GM18507 (cell line): ENCODE data around the gene EAPP.
"Not testable (repeated sequence)": the region's sequence is repeated elsewhere in the genome, so short reads cannot be mapped to it uniquely, and the experiment has no call there.

ENCODE experiments used
- DNase-seq: peaks from one replicate; pipeline ENCODE4 v3.0.0; 2011; ENCODE audit warnings: low read depth; ENCODE audit not compliant: insufficient read length; ENCODE audit errors: extremely low spot score
- FAIRE-seq: peaks from 2 replicates; lab custom pipeline; 2011; peaks lifted over from hg19 to GRCh38; lab: Jason Lieb, UNC

EAPP gene

DNA sequence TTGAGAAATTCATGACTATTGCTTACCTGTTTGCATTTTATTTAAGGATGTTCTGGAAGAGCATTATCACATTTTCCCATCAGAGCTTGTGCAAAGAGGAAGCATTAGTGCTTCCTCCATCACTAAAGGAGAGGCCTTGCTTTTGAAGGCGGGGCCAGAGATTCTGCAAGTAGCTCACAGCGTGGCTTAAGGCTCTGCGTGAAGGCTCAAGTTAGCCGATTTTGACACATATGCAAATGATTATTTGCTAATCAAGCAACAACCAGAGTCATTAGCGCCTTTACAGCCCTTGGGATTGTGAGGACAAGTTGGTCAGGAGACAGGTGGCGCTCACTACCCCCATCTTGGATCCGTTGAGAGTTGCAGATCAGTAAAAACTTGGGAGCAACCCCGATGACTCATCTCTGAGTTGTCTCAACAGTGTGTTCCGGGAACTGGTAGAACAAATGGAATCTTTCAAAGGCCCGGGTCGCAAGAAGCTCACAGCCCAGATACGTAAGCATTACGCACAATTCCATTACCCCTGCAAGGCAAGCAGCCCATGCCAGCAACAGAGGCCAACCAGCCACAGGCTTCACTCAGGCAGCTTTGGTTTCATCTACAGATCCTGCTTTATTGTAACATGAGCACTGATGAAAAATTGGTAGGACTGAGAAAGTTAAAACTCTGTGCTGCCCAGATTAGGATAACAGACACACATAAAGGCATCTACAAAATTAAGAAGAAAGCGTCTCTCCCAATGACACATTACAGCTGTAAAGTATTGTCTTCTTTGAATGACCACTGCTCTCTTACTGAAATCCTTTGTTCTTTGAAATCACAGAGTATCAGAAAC lies 42.6 kb downstream of the EAPP start:
- no peak for FAIRE-seq
- no peak for DNase-seq

DNA sequence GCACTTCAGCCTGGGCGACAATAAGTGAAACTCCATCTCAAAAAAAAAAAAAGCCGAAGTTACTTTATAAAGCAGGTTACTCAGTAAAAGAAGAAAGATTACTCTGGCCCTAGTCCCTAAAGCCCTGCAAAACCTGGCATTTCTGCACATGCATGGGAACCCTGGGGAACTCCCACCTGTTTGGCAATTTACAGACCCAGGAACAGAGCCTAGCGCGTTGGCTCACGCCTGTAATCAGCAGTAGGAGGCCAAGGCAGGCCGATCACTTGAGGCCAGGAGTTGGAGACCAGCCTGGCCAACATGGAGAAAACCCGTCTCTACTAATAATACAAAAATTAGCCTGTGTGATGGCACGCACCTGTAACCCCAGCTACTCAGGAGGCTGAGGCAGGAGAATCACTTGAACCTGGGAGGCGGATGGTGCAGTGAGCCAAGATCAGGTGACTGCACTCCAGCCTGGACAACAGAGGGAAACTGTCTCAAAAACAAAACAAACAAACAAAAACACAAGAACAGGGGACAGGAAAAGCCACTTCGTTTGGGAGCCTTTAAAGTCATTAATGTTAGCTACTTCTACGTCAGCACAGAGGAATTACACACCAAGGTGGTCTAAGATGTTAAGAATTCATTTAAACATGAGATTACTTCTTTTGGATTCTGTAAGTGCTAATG lies 43.4 kb downstream of the EAPP start:
- DNase-seq (no peak), FAIRE-seq (no peak)

DNA sequence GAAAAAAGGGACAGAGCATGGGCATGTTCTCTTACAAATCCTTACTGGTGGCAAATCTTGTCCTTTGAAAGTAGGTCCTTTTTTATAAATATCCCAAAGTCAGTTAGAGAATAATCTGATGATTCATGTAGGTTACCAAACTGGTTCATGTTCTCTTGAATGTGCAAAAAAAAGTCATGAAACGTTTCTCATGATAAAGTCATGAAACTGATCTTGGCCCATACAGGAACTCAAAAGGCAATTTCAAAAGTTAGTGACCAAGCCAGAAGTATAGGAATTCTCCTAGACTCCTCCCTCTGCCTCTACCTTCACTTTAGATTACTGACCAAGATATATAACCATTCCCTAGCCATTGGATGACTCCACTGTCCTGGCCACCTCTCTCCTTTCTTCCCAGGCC lies 50.2 kb downstream of the EAPP start:
- DNase-seq, result no peak
- FAIRE-seq, result no peak

DNA sequence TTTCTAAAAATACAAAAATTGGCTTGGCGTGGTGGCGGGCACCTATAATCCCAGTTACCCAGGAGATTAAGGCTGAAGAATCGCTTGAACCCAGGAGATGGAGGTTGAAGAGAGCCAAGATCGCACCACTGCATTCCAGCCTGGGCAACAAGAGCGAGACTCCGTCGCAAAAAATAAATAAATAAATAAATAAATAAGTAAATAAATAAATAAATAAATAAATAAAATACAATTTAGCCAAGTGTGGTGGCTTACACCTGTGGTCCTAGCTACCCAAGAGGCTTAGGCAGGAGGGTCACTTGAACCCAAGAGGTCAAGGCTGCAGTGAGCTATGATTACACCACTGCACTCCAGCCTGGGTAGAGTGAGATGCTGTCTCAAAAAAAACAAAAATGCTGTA lies 51.0 kb downstream of the EAPP start:
- no peak for DNase-seq
- no peak for FAIRE-seq

DNA sequence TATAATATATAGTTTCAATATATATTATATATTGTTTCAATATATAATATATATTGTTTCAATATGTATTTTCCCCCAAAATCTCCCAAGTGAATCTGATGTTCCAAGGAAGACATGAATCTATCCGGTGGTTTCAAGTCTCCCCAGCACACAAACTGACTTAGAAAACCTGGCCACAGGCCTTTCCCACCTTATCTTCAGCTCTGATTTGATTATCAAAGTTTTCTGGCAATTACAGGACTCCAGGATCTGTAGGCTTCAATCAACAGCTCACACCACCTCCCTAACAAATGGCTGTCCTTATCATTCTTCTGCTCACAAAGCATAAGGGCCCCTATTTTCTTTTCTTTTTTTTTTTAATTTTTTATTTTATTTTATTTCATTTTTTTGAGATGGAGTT lies 54.8 kb downstream of the EAPP start:
- DNase-seq, result no peak
- no peak for FAIRE-seq

DNA sequence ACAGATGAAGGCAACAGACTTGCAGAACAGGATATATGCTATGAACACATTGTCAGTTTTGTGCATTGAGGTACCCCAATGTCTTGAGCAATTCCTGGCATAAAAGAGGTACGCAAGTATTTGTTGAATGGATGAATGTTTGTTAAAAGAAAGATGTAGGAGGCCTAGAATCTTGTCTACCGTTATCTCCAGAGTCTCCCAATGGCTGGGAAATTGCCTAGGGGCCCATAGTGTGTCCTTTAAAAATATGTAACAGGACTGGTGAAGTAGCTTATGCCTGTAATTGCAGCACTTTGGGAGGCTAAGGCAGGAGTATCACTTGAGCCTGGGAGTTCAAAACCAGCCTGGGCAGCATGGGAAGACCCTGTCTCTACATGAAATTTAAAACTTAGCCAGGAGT lies 57.0 kb downstream of the EAPP start:
- DNase-seq (no peak), FAIRE-seq (no peak)

DNA sequence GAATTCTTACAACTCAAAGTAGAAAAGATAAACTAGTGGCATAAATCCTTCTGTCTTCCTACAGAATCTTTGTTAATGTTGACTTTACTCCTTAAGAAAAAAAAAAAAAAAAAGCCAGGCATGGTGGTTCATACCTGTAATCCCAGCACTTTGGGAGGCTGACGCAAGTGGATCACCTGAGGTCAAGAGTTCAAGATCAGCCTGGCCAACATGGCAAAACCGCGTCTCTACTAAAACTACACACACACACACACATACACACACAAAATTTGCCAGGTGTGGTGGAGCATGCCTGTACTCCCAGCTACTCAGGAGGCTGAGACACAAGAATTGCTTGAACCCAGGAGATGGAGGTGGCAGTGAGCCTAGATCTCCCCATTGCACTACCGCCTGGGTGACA lies 59.8 kb downstream of the EAPP start:
- DNase-seq, result no peak
- no peak for FAIRE-seq

DNA sequence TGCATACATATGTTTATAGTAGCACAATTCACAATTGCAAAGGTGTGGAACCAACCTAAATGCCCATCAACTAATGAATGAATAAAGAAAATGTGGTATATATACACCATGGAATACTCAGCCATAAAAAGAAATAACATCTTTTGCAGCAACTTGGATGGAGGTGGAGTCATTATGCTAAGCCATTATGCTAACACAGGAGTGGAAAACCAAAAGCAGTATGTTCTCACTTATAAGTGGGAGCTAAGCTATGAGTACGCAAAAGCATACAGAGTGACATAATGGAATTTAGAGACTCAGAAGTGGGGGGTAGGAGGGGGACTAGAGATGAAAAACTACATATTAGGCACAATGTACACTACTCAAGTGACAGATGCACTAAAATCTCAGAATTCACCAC lies 61.2 kb downstream of the EAPP start:
- FAIRE-seq, result no peak

DNA sequence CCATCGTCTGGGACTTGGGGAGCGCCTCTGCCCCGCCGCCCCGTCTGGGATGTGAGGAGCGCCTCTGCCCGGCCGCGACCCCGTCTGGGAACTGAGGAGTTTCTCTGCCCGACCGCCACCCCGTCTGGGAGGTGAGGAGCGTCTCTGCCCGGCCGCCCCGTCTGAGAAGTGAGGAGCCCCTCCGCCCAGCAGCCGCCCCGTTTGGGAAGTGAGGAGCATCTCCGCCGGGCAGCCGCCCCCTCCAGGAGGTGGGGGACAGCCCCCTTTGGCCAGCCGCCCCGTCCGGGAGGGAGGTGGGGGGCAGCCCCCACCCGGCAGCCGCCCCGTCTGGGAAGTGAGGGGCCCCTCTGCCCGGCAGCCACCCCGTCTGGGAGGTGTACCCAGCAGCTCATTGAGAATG lies 63.5 kb downstream of the EAPP start:
- FAIRE-seq, DNase-seq: not testable (repeated sequence)

More for the DNA sequence above, 61.2 kb downstream of the EAPP start:
- DNase-seq, result no peak

DNA sequence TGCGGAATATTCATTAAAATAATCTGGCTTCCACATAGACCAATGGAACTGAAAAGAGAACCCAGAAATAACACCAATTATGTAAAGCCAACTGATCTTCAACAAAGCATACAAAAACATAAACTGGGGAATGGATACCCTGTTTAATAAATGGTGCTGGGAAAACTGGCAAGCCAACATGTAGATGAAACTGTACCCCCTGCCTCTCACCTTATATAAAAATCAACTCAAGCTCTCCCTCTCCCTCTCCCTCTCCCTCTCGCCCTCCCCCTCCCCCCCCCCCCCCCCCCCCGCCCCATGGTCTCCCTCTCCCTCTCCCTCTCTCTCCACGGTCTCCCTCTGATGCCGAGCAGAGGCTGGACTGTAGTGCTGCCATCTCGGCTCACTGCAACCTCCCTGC lies 64.3 kb downstream of the EAPP start:
- FAIRE-seq, result no peak
- no peak for DNase-seq

DNA sequence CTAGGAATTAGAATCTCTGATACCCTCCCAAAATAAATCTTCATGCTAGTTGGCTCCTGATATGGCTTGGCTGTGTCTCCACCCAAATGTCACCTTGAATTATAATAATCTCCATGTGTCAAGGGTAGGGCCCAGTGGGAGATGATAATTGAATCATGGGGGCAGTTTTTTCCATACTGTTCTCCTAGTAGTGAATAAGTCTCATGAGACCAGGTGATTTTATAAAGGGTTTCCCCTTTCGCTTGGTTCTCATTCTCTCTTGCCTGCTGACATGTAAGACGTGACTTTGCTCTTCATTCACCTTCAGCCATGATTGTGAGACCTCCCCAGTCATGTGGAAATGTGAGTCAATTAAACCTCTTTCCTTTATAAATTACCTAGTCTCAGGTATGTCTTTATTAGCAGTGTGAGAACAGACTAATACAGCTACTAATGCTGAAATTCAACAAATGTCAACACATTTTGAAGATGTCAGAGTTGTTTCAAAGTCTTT lies 65.3 kb downstream of the EAPP start:
- no peak for FAIRE-seq
- DNase-seq, result no peak

DNA sequence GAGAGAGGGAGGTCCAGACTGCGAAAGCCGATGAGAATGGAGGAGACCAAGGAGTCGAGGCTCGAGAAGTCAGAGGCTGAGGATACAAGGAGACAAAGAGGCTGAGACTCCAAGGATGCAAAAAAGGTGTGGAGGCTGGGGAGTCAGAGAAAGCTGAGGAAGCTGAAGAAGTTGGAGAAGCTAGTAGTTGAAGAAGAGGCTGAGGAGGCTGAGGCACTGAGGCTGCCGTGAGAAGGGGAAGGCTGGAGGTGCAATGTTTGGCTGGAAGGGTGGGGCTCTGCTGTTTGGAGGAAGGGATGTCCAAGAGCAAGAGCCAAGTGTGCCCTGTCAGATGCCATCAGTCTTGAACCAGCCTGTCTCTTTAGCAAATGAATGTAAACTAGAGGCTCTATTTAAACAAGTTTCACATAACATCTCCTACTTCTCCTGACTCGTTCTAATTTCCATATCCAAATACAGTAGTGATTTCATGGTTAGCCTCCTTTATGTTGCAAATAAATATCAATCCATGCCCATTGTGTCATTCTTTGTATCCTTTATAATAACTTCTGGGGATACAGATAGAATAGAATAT lies 66.7 kb downstream of the EAPP start:
- DNase-seq (no peak), FAIRE-seq (no peak)

DNA sequence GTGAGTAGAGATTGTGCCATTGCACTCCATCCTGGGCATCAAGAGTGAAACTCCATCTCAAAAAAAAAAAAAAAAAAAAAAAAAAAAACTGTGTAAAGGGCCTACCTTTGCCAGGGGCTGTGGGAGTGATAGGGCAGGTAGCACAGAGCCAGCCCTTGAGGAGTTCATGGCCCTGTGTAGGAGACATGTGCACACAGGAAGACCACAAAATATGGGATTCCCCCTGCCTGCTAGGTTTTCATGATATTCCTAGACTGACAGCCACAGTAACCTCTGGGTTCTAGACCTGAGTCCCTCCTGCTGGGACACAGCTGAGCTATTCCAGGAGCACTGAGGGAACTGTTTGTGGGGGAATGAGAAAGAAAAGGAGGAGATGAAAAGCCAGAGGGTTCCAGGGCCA lies 69.2 kb downstream of the EAPP start:
- no peak for FAIRE-seq

DNA sequence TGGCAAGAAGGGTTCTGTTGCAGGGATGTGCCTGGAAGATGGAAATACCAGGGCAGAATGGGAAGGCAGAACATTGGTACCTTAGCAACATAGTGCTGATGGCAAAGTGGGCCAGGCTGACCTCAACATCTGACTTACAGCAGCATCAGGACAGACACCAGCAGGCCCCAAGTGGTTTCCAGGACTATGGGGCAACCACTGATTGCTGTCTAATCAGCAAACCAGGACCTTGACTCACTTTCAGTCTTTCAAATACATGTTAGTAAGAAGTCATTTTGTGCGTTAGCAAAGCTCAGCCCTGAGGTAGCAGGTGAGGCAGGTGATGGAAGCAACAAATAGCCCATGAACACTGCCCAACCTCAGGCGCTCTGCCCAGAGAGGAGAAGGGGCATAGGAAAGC lies 72.8 kb downstream of the EAPP start:
- FAIRE-seq (no peak), DNase-seq (no peak)

More for the DNA sequence above, 69.2 kb downstream of the EAPP start:
- DNase-seq, result no peak
